ENCODE measurements around the gene CEACAM19.

CEACAM19 gene

GRCh38 chr19:44722131-44723121 is 51.1 kb downstream of the CEACAM19 start:
- DNase-seq (ENCODE audit: low read depth, low spot score) = no peak

- no peak for DNase-seq (ENCODE audit: low read depth, low spot score)
Observed at GRCh38 chr19:44723299-44723951, 52.1 kb downstream of the CEACAM19 start.

GRCh38 chr19:44723952-44724319 is 52.7 kb downstream of the CEACAM19 start:
- DNase-seq (ENCODE audit: low read depth, low spot score) = peak; percentile 94

GRCh38 chr19:44725251-44725650 is 54.0 kb downstream of the CEACAM19 start:
- no peak for DNase-seq (ENCODE audit: low read depth, low spot score)

GRCh38 chr19:44725684-44726083 is 54.4 kb downstream of the CEACAM19 start:
- DNase-seq (ENCODE audit: low read depth, low spot score) = no peak

- DNase-seq (ENCODE audit: low read depth, low spot score) = no peak
Observed at GRCh38 chr19:44726465-44726864, 55.2 kb downstream of the CEACAM19 start.

GRCh38 chr19:44728178-44728577 is 56.9 kb downstream of the CEACAM19 start:
- DNase-seq (ENCODE audit: low read depth, low spot score) = no peak

- DNase-seq (ENCODE audit: low read depth, low spot score) = no peak
Observed at GRCh38 chr19:44729516-44730033, 58.3 kb downstream of the CEACAM19 start.

GRCh38 chr19:44731081-44731480 is 59.8 kb downstream of the CEACAM19 start:
- DNase-seq (ENCODE audit: low read depth, low spot score) = no peak

- no peak for DNase-seq (ENCODE audit: low read depth, low spot score)
Observed at GRCh38 chr19:44731622-44732021, 60.3 kb downstream of the CEACAM19 start.

GRCh38 chr19:44732235-44733014 is 61.1 kb downstream of the CEACAM19 start:
- peak; percentile 0 for DNase-seq (ENCODE audit: low read depth, low spot score)

Measured in ELF-1 (cell line).